DMS79 treated with DMSO at 0.1 percent for 48 hours (cell line): ENCODE measurements around the gene KRTAP10-4.
"Not testable (repeated sequence)": the region's sequence is repeated elsewhere in the genome, so short reads cannot be mapped to it uniquely, and the experiment has no call there.

Source experiments
- DNase-seq: peaks from one replicate; lab custom pipeline; 2025; lab: John Stamatoyannopoulos, UW

The KRTAP10-4 gene

DNA sequence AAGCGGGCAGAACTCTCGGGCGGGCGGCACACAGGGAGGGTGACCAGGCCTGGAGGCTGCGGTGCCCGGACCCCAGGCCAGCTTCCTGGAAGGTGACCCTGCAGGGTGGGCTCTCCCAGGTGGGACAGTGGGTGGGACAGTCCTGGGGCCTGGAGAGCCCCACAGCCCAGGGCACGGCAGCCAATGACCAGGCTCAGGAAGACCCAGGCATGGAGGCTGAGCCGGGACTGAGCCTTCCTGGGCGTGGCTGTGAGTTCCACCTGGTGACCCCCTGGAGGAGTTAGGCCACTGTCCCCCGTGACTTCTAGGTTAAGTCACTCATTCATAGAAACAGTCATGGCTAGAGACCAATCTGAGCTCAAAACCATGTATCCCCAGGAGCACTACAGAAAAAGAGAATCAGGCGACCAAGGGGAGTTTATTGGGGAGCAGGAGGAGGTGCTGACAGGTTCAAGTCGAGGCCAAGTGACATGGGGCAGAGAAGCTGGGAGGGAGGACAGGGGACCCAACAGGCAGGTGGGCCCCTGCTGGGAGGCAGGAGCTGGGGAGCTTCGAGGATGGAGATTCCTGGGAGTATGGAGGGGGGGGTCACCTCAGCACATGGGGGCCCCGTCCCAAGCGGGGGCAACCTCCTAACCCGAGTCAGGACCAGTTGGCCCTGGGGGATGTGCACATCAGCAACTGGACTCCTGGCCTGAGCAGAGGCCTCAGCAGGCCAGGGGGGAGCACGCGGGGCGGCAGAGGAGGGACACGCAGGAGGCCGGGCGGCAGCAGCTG, 5.7 kb downstream of the KRTAP10-4 start:
- no peak for DNase-seq

DNA sequence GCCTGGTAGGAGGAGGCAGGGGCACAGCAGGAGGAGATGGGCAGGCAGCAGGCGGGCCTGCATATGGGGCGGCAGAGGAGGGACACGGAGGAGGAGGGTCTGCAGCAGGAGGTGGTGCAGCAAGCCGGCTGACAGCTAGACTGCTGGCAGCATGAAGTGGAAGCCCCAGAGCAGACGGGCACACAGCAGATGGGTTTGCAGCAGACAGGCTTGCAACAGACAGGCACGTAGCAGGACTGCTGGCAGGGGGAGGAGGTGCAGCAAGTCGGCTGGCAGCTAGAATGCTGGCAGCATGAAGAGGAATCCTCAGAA, 6.3 kb downstream of the KRTAP10-4 start:
- DNase-seq = no peak

GRCh38 chr21:44580231-44580821, 6.8 kb downstream of the KRTAP10-4 start, which contains the start of gene KRTAP10-5:
Gene KRTAP10-5 (minus strand): TSS chr21:44580604. CDS start chr21:44580578, 26 bp downstream.
- not testable (repeated sequence) for DNase-seq

DNA sequence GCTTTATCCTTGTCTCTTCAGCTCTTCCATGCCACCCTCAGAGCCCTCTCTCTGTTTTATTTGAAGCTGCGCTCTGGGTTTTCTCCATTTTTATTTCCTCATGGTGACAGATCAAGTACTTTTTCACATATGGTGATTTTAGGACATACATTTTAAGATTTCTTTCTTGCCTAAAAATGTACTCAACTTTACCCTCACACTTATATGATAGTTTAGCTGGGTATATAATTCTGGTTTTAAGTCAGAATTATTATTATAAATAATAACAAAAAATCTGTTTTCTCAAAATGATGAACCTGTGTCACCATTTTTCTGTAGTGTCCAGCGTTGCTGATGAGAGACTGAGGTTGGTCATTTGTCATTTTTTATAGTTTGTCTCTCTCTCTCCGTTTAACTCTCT, 7.6 kb downstream of the KRTAP10-4 start:
- DNase-seq = no peak

DNA sequence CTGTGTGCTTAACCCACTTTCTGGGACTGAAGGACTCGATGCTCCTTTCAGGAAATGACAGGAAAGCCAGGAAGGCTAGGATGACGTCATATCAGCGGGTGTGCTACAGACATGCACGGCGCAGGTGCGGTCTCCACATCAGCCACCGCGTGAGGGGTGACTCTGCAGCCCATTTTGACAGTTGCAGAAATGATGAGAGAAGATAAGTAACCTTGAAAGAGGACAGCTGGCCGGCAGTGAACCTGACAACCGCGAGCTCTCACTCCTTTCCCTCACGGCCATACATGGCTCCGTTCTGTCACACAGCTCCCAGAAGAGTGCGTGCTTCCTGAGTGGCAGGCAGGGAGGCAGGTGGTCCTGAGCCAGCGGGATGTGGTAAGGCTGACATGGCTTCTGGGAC, 8.5 kb downstream of the KRTAP10-4 start:
- no peak for DNase-seq

GRCh38 chr21:44583089-44583799, 9.7 kb downstream of the KRTAP10-4 start:
- no peak for DNase-seq

DNA sequence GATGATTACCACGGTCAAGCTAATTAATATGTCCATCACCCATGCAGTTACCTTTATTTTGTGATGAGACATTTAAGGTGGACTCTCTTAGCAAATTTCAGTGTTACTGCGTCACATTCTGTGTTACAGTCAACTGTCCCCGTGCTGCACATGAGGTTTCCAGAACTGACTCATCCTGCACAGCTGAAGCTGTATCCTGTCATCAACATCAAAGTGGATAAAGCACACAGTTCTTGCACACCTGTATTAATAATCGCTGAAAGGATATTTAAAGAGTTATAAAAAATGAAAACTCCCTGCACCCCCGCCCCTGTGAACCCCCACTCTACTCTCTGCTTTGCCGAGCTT, 10.2 kb downstream of the KRTAP10-4 start:
- no peak for DNase-seq

- DNase-seq = no peak
These were observed 12.4 kb downstream of the KRTAP10-4 start for GRCh38 chr21:44585892-44586291.

DNA sequence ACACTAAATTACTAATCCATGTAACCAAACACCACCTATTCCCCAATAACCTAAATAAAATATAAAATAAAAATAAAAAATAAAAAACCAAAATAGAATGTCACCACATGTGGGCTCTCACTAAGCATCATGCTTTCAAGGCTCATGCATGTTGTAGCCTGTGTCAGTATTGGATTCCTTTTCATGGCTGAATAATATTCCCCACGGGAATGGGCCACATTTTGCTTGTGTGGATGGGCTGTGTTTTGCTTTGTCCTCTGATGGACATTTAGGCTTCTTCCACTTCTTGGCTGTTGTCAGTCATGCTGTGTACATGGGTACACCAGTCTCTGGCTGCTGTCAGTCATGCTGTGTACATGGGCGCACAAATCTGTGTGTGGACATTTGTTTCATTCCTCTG, 15.6 kb downstream of the KRTAP10-4 start:
- no peak for DNase-seq

- DNase-seq = no peak
These were observed 16.2 kb downstream of the KRTAP10-4 start for GRCh38 chr21:44589586-44590305.

DNA sequence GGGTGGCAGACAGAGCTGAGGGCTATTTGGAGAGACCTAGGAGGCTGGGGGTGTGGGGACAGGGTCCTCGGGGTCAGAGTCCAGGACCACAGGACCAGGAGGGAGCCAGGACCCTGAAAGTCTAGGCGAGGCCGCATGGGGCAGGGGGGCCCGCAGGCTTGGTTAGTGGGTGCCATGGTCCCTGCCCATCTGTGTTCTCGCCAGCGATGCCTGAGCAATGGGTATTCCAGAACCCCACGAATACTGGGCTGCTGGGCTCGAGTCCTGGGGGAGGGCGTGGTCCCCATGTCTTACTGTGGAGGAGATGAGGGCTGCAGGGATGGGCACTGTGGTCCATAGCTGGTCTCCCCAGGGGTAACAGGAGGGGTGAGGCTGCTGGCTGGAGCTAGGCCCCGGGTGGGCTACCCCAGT, 16.8 kb downstream of the KRTAP10-4 start:
- no peak for DNase-seq

- DNase-seq = not testable (repeated sequence)
These were observed 17.6 kb downstream of the KRTAP10-4 start for GRCh38 chr21:44590897-44591800.

DNA sequence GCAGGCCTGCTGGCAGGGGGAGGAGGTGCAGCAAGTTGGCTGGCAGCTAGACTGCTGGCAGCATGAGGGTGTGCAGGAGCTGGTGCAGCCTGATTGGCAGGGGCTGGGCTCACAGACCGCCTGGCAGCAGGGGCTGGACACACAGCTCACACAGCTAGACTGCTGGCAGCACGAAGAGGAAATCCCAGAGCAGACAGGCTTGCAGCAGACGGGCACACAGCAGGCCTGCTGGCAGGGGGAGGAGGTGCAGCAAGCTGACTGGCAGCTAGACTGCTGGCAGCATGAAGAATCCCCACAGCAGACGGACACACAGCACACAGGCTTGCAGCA, 18.2 kb downstream of the KRTAP10-4 start:
- DNase-seq = not testable (repeated sequence)

DNA sequence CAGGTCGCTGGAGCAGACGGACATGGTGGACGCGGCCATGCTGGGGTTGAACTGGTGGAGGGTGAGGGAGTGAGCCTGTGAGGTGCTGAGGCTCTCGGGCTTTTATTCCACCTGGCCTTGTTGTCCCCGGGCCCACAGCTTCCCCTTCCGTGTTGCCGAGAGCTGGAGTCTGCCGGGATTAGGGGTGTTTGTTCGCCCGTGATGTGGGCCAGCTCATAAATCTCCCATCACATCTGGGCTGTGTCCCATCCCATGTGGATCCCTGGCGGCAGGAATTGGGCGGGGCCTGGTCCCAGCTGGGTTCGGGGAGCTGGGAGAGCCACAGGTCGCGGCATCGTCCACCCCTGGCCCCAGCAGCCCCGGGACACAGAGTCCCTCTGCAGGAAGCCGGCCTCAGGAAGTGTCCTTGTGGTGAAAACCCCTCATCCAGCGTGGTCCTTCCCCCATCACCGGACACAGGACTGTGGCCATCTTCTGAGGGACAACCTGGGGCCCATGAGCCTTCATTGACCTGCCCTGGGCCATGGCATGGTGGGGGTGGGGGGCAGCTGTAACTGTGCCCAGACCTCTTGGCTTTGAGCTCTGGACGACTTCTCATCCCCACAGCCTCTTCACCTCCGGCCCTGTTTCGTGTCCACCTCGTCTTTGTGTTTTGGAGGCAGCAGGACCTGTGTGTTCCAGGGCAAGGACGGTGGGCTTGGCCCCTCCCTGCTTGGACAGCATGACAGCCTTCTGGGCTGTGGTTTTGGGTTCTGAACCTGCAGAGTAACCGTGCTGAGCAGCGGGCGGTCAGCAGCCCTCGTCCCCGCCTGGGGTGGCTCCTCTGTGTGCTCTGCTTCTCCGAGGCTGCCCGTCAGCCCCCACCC, 19.1 kb downstream of the KRTAP10-4 start, which contains the start of gene KRTAP10-6:
TSS of gene KRTAP10-6 (minus strand) at position 60 of the 866 bp plus-strand sequence. CDS start at position 39, 21 bp downstream.
- no peak for DNase-seq

- peak; percentile 71 for DNase-seq
These were observed 20.3 kb downstream of the KRTAP10-4 start for GRCh38 chr21:44593598-44594405.

DNA sequence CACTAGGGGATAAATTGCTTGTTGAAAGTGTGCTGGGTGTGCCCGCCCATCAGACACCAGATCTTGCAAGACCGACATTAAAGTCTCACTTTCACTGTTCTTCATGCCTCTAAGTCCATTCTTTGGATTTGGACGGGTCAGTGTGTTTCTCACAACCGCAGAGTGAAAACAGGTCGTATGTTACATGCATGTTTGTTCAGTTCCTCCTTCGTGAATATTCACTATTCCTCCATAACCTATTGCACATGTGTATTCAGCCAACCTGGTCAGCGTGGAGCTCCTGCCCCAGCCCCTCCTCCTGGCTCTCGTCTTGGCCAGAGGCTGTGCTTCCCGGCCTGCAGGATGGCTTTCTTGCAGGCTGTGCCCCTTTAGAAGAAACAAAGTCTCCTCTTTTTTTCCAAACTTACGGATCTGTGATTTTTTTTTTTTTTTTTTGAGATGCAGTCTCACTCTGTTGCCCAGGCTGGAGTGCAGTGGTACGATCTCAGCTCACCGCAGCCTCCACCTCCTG, 20.9 kb downstream of the KRTAP10-4 start:
- no peak for DNase-seq

GRCh38 chr21:44595524-44595923, 22.0 kb downstream of the KRTAP10-4 start:
- DNase-seq = no peak

DNA sequence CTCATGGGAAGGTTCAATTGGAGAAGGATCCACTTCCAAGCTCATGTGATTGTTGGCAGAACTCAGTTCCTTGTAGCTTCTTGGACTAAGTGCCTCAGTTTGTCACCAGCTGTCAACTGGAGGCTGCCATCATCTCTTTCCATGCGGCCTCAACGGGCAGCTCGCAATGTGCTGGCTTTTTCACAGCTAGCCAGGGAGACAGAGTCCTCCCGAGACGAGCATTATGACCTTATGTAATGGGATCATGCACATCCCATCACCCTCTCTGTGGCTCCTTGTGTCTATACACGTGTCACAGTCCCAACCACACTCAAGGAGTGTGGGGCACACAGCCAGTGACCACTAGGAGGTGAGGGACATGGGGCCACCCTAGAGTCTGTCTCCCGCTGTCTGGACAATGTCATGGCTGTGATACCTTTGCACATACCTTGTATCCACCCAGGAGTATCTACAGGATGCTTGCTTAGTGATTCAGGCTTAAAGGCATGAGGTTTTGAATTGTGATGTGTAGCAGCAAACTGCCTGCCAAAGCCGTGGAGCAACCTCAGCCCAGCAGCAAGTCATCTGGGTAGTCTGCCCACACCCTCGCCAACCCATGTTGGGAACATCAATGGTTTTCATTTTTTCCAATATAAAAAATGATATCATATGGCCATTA, 22.7 kb downstream of the KRTAP10-4 start:
- DNase-seq = no peak

DNA sequence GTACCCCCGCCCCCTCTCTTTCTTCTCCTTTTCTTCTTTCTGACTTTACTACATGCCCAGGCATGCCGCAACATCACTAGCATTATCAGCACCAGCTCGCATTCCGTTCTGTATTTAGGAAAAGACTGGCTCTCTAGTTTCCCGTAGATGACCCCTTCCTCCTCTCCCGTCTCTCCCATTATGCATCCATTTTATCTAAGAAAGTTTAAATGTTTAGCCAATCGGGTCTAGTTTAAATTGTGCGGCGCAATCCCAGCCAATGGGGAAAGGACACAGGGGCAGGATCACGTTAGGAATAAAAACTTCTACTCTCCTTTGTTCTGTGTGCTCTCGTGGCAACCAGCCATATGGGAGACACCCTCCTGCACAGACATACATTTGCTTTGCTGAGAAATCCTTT, 24.5 kb downstream of the KRTAP10-4 start:
- DNase-seq = no peak
